CD4-positive, alpha-beta T cell (primary cell): ENCODE data around the gene MACROH2A1. TPM values are rescaled to one million over a fixed set of nuclear protein-coding genes. Genes with fewer than 3 reads are reported as not detected.

Experiments
- ATAC-seq: fragments of 200-7000 bp; cut with Tn5 transposase; one replicate; pipeline ENCODE4 v1.10.0; 2022; ENCODE audit warnings: mild to moderate bottlenecking; ENCODE audit not compliant: poor library complexity
- CTCF ChIA-PET: fragments of 350-600 bp; sonication (Branson Sonifier 250); formaldehyde crosslinking; loops from one replicate; lab custom pipeline; 2021; ENCODE audit warnings: antibody characterized with exemption, inconsistent platforms; lab: Charles Lee
- POLR2A ChIA-PET: fragments of 350-600 bp; sonication (Branson Sonifier 250); formaldehyde crosslinking; loops from one replicate; lab custom pipeline; 2021; ENCODE audit warnings: antibody characterized with exemption, inconsistent platforms; lab: Charles Lee
- DNase-seq, 14 experiments: peaks; one replicate each; pipeline ENCODE4 v3.0.0-alpha.2; 2013 to 2020; ENCODE audit warnings: mixed read lengths in 2 of 14
- H3K27ac ChIP-seq, 2 donors: one replicate each; pipeline versions ENCODE4 v1.5.1 to v1.7.0; 2013; ENCODE audit warnings: low read length in 2 of 2, low read depth in 1 of 2, mild to moderate bottlenecking in 1 of 2
- H3K27me3 ChIP-seq, 2 experiments: 1 replicate in 1 of 2; 2 replicates in 1 of 2; pipeline versions ENCODE4 v1.6.1 to v1.7.0; 2013; ENCODE audit warnings: low read length in 2 of 2, control low read depth in 1 of 2, mild to moderate bottlenecking in 1 of 2, moderate library complexity in 1 of 2; ENCODE audit not compliant: insufficient read depth in 2 of 2, control insufficient read depth in 1 of 2
- H3K36me3 ChIP-seq: one replicate; pipeline ENCODE4 v1.6.1; 2013; ENCODE audit warnings: low read length, control low read depth; ENCODE audit not compliant: insufficient read depth
- H3K4me1 ChIP-seq: one replicate; pipeline ENCODE4 v1.6.1; 2013; ENCODE audit warnings: low read length, control low read depth; ENCODE audit not compliant: insufficient read depth
- H3K4me3 ChIP-seq: one replicate; pipeline ENCODE4 v1.5.1; 2013; ENCODE audit warnings: mild to moderate bottlenecking, low read length, moderate library complexity
- H3K9me3 ChIP-seq, 2 experiments: 1 replicate in 1 of 2; 2 replicates in 1 of 2; pipeline versions ENCODE4 v1.6.1 to v1.7.0; 2013; ENCODE audit warnings: low read length in 2 of 2, mild to moderate bottlenecking in 2 of 2, control low read depth in 1 of 2, moderate library complexity in 1 of 2; ENCODE audit not compliant: control insufficient read depth in 1 of 2, insufficient read depth in 1 of 2
- H3K27ac Mint-ChIP-seq: one replicate; pipeline ENCODE4 v1.8.0; 2020; ENCODE audit warnings: mixed read lengths
- H3K27me3 Mint-ChIP-seq: one replicate; pipeline ENCODE4 v1.8.0; 2021; ENCODE audit warnings: mixed read lengths
- H3K36me3 Mint-ChIP-seq: one replicate; pipeline ENCODE4 v1.8.0; 2021; ENCODE audit warnings: low read depth, mixed read lengths
- H3K4me1 Mint-ChIP-seq: one replicate; pipeline ENCODE4 v1.8.0; 2021; ENCODE audit warnings: low read depth, mixed read lengths
- H3K4me3 Mint-ChIP-seq: one replicate; pipeline ENCODE4 v1.8.0; 2020; ENCODE audit warnings: mild to moderate bottlenecking, mixed read lengths
- H3K9me3 Mint-ChIP-seq: one replicate; pipeline ENCODE4 v1.8.0; 2020; ENCODE audit warnings: mixed read lengths
- intact Hi-C, 2 experiments: fragments of 100-400 bp; cut with DNase I in 1 of 2; cut with micrococcal nuclease in 1 of 2; formaldehyde crosslinking; loops; one replicate each; pipeline versions ENCODE4 v1.15.1 to v1.9.0; 2023 to 2025; cut with DNase I, micrococcal nuclease
- total RNA-seq, 174 experiments: library from RNA in 2 of 174; stranded (reverse) in 2 of 174; gene quantifications; one replicate each; pipeline ENCODE4 v1.2.3 and lab custom pipeline; 2021 to 2026
- TF ChIP-seq, protein P1 (sequence below): fragments of 200-600 bp; IDR thresholded peaks from one replicate; pipeline ENCODE4 v1.8.0; 2022; ENCODE audit warnings: antibody characterized with exemption, mild to moderate bottlenecking

The MACROH2A1 gene
- total RNA-seq, 2 experiments from 2014 or later, result 114 to 120 TPM

DNA sequence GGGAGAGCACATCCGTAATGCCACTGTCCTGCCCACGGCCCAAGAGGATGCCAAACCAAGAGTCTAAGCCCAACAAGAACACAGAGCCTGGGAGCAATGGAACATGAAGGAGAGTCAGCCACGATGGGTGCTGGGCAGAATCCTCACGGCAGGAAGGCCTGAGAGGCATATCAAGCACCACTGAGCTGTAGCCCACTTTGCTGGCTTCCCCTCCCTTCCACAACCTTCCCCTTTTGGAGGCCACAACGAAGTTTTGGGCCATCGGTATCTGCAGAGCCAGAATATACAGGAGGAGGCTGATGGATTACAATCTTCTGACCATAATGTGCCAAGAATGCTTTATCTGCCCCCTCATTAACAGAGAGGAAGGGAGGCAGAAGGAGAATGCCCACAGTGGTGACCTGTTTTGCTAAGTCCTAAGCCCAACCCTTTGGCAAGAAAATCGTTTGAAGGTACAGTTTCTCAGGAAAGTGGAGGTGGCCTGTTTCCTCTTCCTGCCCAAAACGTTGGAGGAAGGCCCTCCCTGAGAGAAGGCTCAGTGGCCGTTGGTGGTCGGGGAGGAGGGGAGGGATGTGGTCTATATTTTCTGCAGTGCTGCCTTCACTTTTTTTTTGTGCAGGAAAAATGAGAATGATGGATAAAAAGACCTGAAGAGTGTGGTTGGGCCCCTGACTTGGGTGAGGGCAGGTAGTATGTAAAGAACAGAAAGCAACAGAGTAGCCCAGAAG, 26.2 kb downstream of the MACROH2A1 start:
- Histone ChIP-seq H3K27ac (no peak overlapping the region), H3K27me3 (no peaks in the 10 kb centered on the region), H3K36me3 (peaks cover 61% of the 10 kb centered on the region), H3K4me1 (peaks cover 31% of the 10 kb centered on the region), H3K9me3 (no peaks in the 10 kb centered on the region), H3K4me3 (no peak overlapping the region)
- Mint-ChIP-seq H3K4me3 (no peak overlapping the region), H3K9me3 (no peaks in the 10 kb centered on the region), H3K36me3 (peaks cover 88% of the 10 kb centered on the region), H3K4me1 (peaks cover 55% of the 10 kb centered on the region), H3K27ac (peak overlapping the region; percentile 39), H3K27me3 (no peaks in the 10 kb centered on the region)
- POLR2A ChIA-PET, result interaction anchor here (1.1 kb wide), 1 partner anchor 27 kb away, joined by 3 read pairs; no protein-coding TSS in a partner anchor
- CTCF ChIA-PET, result no interaction called here
- intact Hi-C loops, result no loop called here
- ATAC-seq (no peak), DNase-seq (no peak)
- TF ChIP-seq, protein P1, sequence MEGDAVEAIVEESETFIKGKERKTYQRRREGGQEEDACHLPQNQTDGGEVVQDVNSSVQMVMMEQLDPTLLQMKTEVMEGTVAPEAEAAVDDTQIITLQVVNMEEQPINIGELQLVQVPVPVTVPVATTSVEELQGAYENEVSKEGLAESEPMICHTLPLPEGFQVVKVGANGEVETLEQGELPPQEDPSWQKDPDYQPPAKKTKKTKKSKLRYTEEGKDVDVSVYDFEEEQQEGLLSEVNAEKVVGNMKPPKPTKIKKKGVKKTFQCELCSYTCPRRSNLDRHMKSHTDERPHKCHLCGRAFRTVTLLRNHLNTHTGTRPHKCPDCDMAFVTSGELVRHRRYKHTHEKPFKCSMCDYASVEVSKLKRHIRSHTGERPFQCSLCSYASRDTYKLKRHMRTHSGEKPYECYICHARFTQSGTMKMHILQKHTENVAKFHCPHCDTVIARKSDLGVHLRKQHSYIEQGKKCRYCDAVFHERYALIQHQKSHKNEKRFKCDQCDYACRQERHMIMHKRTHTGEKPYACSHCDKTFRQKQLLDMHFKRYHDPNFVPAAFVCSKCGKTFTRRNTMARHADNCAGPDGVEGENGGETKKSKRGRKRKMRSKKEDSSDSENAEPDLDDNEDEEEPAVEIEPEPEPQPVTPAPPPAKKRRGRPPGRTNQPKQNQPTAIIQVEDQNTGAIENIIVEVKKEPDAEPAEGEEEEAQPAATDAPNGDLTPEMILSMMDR, result no peak

DNA sequence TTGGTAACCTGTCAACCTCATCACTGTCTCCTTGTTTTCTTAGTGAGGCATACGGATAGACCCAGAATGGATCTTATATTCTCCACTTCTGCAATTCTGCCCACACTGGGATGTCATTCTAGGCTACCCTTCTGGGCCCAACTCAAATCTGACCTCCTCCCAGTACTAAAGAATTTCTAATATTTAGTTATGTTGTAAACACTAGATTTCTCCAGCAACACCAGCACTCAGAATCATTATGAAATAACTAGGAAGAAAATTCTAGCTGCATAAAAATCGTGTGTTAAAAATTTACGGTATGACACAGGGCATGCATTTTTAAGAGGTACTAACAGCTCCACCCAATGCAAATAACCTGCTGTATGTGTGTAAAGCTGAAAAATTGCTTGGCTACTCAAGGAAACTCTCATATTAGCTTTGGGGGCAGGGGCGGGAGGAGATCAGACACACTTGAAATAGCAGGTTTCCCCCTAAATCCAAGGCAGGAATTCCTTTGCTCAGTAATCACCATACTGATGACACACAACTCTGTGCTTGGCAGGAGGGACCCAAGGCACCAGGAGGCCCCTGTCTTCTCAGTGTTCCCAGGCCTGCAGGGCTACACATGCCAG, 27.3 kb downstream of the MACROH2A1 start:
- H3K36me3 ChIP-seq, result peaks cover 66% of the 10 kb centered on the region
- ChIA-PET POLR2A (no interaction called here), CTCF (no interaction called here)
- ATAC-seq (no peak), DNase-seq (no peak)
- intact Hi-C loops, result no loop called here
- TF ChIP-seq, protein P1, result no peak
- peaks cover 26% of the 10 kb centered on the region for H3K4me1 ChIP-seq
- H3K27ac ChIP-seq, result no peak overlapping the region
- Mint-ChIP-seq H3K9me3 (no peaks in the 10 kb centered on the region), H3K27me3 (no peaks in the 10 kb centered on the region), H3K4me3 (no peak overlapping the region), H3K27ac (no peak overlapping the region), H3K4me1 (peaks cover 44% of the 10 kb centered on the region), H3K36me3 (peaks cover 88% of the 10 kb centered on the region)
- H3K9me3 ChIP-seq, result no peaks in the 10 kb centered on the region
- H3K4me3 ChIP-seq, result no peak overlapping the region
- H3K27me3 ChIP-seq, result no peaks in the 10 kb centered on the region

- H3K27me3 ChIP-seq, result no peaks in the 10 kb centered on the region
- H3K4me3 ChIP-seq, result no peak overlapping the region
- peaks cover 66% of the 10 kb centered on the region for H3K36me3 ChIP-seq
- no peak for ATAC-seq
- no peak overlapping the region for H3K4me3 Mint-ChIP-seq
- peaks cover 31% of the 10 kb centered on the region for H3K4me1 Mint-ChIP-seq
- no peaks in the 10 kb centered on the region for H3K9me3 ChIP-seq
- intact Hi-C loops, result no loop called here
- H3K27ac ChIP-seq, result no peak overlapping the region
- no peaks in the 10 kb centered on the region for H3K27me3 Mint-ChIP-seq
- no peak overlapping the region for H3K27ac Mint-ChIP-seq
- peaks cover 23% of the 10 kb centered on the region for H3K4me1 ChIP-seq
- H3K36me3 Mint-ChIP-seq, result peaks cover 88% of the 10 kb centered on the region
- DNase-seq, result no peak
- H3K9me3 Mint-ChIP-seq, result no peaks in the 10 kb centered on the region
- ChIA-PET POLR2A (no interaction called here), CTCF (no interaction called here)
- TF ChIP-seq, protein P1, result no peak
Observed at GRCh38 chr5:135369952-135370351, 29.1 kb downstream of the MACROH2A1 start.
